CMK (cell line): ENCODE results near the gene TMEM273.

Experiments used
- DNase-seq: peaks from one replicate; pipeline ENCODE4 v3.0.0-alpha.2; 2010; ENCODE audit warnings: low read depth

Gene TMEM273

DNA sequence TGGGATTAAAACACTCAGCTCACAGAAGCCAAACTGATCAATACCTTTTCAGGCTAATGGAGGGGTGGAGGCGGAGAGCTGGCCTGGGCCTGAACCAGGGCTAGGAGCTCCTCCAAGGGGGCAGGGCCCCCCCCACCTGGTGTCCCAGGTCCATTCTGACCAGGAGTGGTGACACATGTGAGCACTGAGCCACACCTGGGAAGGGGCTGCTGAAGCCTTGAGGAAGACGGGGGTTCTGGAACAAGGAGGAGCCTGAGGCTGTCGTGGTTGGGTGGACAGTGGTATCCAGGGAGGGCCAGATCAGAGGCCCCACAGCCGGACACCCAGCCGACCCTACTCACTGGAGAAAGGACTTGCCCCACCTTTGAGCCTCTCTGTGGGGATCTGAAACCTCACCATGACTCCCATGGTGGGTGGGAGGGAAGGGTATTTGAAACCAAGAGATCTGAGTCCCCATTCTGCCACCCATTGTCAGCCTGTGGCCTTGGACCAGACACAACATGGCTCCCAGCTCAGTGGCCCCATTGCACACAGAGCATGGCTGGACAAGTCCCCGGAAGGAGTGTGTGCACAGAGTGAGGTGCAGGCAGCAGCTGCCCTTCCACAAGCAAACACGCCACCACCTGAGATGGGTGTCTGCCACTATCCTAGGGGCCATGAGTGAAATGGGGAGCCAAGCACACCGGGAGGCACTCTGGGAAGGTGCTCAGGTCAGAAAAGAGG is 12.4 kb downstream of the TMEM273 start:
- no peak for DNase-seq

DNA sequence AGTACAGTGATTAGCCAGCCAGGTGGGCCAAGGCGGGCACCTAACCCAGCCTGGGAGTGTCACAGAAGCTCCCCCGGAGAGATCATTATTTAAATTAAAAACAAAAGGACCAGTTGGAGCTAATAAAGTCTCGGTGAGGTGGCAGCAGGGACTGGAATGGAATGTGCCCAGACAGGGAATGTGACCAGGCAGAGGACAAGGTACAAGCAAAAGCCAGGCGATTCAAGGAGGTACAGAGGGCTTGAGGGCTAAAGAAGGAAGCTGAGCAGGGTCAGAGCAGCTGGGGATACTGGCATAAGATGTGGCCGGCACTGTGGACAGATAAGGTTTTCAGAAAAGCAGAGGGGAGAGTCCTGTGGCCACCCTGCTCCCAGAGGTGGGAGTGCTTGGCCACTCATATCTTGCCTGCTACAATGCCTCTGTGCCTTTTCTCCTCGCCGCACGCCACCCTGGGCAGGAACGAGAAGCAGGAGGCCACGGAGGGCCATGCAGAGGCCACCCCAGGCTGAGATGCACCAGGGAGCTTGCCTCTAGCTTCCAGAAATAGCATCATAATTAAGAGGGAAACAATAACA is 13.2 kb downstream of the TMEM273 start:
- no peak for DNase-seq

DNA sequence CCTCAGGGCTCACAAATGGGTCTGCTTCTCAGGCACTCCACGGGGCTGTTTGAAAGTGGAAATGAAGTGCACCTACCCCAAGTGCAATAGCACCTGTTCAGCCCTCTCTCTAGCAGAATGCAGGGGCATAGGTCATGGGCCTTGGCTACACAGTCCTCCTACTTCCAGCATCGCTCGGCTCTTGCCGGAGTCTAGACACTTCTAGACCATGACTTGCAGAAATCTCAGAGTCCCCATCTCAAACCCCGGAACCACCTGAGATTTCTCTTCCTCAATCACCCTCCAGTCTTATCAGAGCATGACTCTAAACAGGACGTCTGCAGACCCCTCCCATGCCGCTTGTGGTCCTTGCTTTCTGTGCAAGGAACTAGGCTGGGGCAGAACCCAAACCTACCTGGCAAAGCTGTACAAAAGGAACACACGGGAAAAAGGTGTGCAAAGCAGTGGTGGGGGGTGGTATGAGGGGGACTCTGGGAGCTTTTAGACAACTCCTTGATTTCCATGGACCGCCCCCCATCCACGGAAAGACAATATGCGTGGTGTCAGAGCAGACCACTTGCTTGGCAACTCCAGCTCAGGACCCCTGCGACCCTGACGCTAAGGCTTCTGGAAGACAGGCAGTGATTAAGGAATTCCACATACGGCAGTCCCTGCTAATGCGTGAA is 13.8 kb downstream of the TMEM273 start:
- no peak for DNase-seq

DNA sequence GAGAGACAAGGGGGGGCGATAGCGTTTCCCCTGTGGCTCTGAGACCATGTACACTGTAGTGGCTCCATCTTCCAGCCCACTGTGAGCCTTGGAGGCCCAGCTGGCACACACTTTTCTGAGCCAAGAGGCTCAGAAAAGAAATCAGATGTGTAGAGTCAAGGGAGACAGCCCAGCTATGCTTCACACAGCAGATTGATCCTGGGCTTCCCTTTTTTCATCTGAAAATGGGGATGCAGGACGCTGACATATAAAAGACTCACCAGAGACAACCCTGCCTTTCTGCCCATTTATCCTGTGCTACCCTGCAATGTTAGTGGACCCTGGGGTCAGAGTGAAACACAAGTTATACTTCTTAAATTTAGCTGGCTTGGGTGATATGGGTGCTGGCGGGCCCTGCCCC is 14.3 kb downstream of the TMEM273 start:
- no peak for DNase-seq

DNA sequence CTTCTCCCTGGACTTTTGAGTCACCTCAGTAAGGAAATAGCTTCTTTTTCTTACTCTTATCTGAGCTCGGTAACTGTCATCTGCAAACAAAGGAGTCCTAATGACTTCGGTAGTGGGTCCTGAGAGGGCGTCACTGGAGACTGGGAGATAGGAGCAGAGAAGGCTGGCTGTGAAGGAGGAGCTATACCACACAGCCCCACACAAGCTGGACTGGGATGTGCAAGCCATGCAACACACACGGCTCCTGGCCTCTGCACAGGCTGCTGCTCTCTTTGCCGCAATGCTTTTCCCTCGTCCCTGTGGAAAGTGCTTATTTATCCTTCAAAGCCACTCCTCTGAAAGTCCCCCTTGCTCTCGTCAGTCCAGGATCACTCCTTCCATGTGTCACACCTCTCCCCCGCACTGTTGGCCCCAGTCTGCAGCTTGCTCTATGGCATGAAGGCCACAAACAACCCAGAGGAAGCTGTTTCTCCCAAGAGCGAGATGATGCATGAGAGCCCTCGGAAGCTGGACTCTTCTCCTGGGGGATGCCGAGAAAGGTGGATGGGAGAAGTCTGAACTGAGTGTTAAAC is 14.9 kb downstream of the TMEM273 start:
- DNase-seq = no peak

DNA sequence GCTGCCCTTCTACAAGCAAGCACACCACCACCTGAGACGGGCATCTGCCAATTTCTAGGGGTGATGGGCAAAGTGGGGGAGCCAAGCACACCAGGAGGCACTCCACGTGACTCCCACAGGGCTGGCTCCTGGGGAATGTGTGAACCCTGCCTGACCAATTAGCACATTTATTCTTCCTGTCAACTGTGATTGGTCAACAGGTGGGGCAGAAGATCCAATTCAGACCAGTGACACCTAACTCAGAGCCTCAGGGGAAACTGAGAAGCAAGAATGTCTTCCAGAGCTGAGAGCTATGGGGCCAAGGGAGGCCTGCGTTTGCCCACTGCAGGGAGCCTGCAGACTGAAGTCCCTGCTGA is 15.4 kb downstream of the TMEM273 start:
- no peak for DNase-seq

DNA sequence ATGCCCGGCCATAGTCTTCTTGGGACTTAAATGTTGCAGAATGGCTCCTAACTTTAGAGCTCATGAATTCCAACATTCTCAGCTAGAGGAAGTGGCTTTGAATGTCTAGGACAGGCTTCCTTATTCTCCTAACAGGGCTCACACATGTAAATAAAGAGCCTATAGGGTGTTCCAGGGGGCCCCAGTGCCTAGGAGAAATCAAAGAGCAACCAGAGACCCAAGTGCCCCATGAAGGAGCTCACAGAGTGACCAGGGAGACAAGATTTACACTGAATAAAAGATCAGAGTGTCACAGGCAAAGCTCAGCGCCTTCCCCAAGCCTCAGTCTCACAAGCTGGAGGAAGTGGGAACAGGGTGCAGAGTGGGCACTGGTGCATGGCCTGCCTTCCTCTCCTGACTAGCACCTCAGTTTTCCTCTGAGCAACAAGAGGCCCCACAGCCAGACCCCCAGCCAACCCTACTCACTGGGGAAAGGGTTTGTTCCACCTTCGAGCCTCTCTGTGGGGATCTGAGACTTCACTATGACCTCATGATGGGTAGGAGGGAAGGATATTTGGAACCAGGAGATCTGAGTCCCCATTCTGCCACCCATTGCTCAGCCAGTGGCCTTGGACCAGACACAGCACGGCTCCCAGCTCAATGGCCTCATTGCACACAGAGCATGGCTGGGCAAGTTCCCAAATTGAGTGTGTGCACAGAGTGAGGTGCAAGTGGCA is 16.0 kb downstream of the TMEM273 start:
- DNase-seq = no peak

DNA sequence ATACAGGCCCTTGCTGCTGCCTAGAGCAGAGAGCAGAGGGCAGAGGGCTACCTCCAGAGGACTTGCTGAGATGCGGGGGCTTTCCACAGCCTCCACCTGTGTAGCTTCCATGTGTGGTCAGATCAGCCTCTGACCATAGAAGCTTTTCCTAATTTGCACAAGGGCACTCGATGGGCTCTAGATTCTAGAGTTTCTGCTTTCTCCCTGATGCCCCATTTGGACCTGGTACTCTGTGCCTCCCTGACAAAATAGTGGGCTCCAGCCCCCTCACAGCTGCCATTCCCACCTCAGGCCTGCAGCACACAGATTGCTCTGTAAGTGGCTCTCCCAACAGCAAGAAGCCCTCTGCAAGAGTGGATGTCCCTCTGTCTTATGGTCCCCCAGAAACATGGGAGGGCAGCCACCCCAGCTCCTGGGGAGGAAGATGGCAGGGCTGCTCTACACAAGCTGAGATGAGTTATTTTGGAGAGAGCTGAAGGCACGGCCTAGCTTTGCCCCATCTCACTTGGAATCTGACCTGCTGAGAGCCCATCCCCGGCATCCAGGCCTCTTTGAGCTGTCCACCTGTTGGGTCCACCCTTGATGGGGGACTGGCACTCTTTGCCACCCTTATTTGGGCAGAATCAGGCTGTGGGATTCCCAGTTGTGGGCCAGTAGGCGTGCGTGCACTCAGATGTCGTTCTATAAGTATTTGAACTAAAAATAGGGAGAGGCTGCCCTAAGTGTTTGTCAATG is 16.7 kb downstream of the TMEM273 start:
- DNase-seq = no peak

DNA sequence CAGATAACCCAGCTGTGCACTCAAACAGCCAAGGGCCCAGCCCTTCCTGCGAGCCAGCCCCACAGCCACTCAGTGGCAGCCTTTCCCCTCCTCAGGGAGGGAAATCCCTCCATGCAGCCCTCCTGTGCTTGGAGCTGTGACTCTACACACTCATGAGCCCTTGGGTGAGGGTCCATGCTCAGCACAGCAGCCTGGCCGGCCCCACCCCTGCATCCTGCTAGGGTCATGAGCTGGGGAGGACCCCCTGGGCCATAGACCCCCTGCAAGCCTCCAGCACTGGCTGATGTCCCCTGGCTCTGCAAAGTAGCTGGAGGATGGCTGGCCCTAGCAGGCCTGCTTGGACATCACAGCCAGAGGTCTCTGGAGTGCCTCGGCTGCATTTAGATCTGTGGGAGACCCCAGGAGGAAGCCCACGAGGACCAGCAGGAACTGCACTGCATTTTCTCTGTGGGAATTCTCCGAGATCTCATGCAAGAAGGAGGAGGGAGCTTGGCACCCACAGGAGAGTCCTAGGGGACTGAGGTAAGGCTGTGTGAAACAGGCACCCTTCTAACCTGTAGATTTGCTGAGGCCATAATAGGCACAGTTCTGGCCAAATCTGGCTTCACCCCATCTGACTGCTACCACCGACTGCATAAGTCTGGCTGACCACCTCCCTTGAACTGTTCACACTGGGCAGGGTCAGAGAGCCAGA is 17.4 kb downstream of the TMEM273 start:
- no peak for DNase-seq

DNA sequence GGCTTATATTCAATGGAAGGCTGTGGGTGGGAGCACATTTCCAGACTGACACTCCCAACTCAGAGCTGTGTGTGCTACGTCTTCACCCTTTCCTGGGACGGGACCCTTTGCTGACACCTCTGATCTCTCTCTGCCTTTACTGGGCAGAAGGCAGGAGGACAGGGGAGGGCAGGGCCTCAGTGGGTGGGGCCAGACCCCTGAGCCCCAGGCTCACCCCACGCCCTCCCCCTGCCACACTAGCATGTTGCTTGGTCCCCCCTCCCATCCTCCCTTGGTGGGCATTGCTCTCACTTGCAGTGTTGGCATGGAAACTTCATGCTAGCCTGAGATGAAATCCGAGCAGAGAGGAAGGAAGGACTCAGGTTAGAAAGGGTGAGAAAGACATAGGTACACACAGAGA is 18.4 kb downstream of the TMEM273 start:
- DNase-seq = no peak

DNA sequence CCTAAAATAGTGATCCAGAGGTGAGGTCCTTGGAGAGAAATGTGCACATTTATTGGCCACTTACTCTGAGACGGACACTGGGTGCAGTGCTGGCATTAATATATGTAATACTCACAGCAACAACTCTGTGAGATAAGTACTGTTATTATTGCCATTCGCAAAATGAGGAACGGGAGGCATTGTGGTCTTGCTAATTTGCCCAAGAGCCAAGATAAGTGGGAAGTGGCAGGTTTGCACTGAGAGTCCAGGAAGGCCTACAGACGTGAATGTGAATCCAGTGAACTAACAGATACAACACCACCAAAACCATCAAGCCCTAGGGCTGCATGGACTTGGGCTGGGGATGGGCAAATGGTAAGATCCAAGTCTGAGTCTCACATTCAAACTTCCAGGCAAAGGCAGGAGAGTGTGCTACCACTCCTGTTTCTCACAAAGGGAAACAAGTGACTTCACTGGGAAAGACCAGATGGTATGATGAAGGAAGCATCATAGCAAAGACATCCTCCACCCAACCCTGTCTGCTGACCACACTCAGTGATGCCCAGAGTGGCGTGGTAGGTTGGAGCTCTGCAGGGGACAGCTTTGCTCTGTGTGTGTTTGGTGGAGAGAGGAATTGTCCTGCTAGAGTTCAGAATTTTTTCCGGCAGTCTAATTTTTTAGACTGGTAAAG is 19.2 kb downstream of the TMEM273 start:
- no peak for DNase-seq

DNA sequence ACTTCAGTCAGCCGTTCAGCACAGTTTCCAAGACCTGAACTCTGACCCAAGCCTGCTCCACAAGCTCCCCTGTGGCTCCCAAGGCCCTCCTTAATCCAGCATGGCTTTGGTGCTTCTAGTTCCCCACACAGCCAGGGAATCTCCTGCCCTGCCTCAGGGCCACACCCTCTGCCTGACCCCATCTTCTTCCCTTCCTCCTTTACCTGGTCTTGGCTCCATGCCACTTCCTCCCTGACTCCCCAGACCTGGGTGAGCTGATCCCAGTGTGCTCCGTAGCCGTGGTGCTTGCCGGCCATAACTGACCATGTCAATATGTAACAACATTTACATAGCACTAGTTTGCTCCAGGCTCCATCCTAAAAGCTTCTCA is 20.0 kb downstream of the TMEM273 start:
- no peak for DNase-seq

DNA sequence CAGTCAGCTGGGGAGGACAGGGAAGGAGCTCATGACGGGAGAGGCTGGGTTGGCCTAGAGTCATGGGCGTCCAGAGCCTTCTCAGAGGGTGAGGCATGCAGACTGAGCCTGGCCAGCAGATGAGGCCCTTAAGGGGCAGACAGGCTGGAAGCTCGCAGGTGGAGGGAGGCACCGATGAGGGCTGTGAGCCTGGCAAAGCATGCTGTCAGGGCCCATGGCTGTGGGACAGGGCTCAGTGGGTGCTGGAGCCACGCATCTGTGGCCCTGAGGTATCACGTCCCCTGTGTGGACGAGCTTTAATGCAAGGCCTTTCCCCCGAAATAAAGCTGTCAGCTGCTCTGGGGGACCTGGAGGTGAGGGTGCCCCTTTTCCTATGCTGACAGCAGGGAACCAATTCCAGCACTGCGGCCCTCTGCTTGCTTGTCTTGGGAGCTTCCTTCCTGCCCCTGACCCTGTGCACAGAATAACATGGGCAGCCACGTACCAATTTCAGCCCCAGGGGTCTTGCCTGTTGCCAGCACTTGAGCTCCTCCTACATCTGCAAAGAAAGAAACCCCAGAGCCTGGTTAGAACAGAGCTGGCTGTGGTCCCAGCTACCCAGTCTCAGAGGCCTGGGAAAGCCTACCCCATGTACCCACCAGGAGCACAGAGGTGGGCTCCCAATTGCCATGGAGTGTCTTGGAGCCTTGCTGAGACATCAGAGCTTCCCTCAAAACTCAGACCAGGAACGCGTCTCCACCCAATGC is 20.6 kb downstream of the TMEM273 start:
- DNase-seq = no peak

DNA sequence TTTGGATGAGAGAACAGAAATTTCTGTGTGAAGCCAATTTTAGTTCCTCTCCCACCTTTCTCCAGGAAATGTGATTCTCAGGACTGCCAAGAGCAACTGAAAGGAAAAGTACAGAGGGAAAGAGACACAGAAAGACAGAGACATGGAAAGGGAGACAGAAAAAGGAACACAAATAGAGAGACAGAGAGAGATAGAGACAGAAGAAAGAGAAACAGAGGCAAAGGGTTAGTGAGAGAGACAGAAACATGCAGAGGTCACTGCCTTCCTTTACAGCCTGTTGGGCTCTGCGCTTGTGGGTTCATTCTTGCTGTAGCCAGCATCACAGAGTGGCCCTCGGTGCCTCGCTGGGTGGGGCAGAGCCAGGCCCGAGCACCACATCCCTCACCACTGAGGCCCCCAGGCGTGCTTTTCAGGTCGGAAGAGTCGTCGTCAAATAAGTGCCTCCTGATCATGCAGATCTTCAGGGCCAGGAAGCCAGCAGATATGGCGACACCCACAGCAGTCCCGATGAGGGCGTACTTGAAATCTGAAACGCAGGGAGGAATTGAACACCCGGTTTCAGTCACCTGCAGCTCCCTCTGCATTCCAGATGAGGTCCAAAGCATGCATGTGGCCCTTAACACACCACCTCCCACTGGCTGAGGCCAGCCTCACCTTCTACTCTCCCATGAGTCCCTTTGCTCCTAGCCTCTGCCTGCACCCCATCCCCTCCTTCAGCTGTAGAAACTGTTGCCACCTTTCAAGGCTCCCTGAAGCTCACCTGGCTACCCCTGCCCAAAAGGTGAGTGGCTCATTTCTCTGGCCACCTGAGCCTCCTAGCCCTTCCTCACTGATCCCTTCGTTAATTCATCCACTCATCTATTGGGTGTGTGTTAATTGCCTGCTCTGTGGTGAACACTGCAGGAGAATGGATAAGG is 21.4 kb downstream of the TMEM273 start:
- DNase-seq = no peak

DNA sequence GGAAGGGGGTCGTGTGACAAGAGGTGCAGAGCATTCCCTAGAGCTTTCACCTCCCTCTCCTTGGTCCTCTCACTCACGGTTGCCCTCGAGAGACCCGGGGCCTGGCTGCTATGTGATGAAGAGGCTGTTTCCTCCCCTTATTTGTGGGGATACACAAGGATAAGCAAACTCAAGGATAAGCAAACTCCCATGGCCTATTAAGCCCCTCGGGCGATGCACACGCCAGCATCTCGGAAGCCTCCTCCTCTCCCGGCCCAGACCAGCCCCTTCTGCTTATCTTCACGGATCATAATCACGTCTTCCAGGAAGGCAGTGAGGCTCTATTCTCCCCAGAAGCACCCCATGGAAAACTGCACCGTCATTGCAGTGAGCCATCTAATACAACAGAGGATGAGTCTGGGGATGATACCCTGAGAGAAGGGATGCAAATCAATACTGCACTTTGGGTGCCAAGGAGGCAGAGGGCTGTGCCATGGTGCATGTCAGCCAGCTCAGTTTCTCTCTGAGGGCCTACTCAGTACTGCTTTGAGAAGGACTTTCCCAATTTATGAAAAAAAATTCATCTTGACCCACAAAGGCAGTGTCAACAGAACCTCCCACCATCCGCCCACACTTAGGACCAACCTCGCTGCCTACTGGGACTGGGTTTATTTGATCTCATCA is 22.2 kb downstream of the TMEM273 start:
- no peak for DNase-seq

DNA sequence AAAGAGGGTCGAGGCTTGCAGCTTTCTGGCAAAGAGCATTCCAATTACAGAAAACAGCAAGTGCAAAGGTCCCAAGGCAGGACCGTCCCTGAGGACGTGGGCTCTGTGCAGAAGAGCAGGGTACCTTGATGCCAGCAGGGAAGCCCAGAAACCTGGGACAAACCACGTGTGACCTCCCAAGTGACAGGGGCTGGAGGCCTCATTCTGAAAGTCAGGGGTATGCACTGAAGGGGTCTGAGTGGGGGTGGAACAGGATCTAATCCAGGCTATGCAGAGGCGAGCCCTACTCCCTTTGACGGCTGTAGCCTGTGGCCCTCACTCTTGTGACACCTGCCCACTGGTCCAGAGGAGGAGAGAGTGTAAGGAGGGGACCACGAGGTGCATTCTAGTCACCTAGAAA is 22.9 kb downstream of the TMEM273 start:
- no peak for DNase-seq

DNA sequence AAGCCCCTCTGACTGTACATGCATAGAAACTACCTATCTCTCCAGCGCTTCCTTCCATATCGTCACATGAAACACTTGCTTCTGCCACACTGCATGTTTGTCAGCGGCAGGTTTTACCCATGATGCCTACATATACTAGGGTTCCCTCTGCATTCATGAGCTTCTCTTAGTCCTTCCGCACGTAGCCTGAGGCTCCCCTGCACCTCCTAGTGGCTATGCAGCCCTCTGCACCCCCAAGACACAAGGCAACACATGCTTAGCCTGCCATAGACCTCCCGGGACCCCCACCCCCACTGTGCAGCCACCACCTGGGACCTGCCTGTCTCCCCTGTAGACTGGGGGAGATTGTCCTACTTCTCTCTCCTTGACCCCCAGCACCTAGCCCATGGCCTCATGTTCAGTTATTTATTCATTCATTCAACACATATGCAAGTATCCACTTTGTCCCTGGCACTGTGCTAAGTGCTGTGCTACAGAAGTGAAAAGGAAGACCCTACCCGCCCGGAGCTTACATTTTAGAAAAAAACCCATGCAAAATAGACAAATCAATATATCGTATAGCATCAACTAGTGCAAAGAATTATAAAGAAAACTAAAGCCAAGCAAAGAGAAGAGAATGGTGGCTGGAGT is 23.5 kb downstream of the TMEM273 start:
- no peak for DNase-seq

DNA sequence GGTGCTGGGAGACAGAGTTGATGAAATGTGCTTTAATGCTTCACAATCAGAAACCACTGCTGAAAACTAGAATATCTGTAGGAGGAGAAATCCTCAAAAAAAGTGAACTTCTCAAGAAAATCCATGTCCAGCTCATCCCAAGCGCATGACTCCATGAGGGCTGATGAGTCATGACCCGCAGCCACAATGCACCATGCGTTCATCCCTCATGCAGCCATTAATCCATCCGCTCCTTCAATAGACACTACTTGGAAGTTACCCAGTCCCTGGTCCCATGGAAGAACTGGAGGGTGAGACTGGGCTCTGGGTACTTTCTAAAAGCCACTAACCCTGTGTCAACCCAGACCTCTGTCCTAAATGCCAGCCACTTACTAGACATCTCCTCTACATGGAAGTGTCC is 24.4 kb downstream of the TMEM273 start:
- no peak for DNase-seq
